Stimulated activated CD8-positive, alpha-beta memory T cell treated with anti-CD3 and anti-CD28 coated beads, Interleukin-2, amount 100 ng/mL, for 1 hour (primary cell): ENCODE results near the gene ULK4.
"Not testable (repeated sequence)": the region's sequence is repeated elsewhere in the genome, so short reads cannot be mapped to it uniquely, and the experiment has no call there.

ENCODE experiments used
- DNase-seq, 2 donors: peaks; one replicate each; pipeline ENCODE4 v3.0.0-alpha.2; 2020; ENCODE audit warnings: low read depth in 2 of 2

The ULK4 gene

DNA sequence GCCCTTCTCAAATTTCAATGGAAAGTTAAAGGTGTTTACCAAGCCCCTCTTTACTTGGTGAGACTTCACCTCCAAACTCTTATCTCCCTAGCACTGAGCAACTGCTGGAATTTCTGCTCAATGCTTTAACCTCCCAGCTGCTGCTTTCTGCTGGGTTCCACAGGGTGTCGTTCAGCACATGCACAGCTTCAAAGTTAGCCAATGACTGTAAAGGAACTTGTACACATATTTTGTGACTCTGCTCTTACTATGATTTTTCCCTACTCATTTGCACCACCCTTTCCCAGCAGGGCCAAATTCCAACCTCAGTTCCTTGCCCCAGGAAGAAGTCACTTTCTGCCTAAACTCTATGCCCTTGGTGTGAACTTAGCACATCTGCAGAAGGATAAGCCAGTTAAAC is 89.7 kb downstream of the ULK4 start:
- no peak for DNase-seq

DNA sequence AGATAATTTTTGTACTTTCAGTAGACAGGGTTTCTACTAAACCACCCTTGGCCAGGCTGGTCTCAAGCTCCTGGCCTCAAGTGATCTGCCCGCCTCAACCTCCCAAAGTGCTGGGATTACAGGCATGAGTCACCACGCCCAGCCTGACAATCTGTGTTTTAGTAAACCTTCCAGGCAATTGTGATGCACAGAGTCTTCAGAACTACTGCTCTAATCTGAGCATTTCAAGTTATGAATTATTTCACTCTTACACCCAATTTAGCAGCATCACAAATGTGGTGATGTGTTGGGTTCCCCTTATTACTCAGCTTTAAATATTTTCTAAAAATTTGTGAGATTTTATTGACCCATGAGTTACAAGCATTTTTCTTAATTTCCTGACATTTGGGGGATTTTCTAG is 94.4 kb downstream of the ULK4 start:
- DNase-seq = no peak

DNA sequence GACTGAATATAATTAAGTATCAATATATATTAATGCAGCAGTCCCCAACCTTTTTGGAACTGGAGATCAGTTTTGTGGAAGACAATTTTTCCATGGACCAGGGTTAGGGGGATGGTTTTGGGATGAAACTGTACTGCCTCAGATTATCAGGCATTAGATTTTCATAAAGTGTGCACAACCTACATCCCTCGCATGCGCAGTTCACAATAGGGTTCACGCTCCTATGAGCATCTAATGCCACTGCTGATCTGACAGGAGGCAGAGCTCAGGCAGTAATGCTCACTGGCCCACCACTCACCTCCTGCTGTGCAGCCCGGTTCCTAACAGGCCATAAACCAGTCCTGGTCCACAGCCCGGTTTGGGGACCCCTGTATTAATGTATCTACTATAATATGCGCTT is 95.6 kb downstream of the ULK4 start:
- DNase-seq = no peak

GRCh38 chr3:41863024-41863423 is 98.9 kb downstream of the ULK4 start:
- no peak for DNase-seq

DNA sequence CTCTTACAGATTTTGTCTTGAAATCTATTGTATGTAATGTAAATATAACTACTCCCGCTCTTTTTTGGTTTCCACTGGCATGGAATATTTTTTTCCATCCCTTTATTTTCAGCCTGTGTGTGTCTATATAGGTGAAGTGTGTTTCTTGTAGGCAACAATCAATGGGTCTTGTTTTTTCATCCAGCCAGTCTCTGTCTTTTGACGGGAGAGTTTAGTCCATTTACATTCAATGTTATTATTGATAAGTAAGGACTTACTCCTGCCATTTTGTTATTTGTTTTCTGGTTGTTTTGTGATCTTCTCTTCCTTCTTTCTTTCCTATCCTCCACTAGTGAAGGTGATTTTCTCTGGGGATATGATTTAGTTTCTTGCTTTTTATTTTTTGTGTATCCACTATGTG is 101.4 kb downstream of the ULK4 start:
- DNase-seq = not testable (repeated sequence)

GRCh38 chr3:41854956-41855355 is 106.9 kb downstream of the ULK4 start:
- DNase-seq = no peak

DNA sequence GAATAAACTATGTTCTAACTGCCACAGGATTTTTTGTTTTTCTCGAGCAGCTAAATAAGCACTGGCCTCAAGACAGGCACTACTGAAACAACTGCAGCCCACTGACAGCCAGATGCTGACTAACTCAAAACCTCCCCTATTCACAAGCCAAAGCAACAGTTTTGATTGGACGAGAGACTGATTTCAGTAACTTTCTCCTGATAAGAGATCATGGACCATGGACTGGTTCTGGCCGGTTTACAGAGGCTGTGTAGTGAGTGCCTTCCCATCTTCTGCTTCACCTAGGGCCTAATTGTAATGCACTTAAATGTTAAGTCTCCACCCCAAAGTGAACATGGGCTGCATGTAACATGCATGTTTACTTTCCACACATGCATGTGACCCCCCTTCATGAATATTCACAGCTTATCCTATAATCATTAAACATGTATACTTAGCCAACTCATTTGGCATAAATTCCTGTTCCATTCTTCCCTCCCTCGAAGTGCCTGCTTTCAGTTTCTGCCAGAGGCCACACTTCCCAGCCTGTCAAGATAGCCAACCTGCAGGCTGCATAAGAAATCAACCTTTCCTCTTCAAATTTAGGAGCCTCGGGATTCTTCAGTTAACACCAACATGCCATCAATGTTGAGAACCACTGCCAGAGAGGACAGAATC is 108.2 kb downstream of the ULK4 start:
- DNase-seq = no peak

- no peak for DNase-seq
Observed at GRCh38 chr3:41848753-41849574, 112.9 kb downstream of the ULK4 start.

DNA sequence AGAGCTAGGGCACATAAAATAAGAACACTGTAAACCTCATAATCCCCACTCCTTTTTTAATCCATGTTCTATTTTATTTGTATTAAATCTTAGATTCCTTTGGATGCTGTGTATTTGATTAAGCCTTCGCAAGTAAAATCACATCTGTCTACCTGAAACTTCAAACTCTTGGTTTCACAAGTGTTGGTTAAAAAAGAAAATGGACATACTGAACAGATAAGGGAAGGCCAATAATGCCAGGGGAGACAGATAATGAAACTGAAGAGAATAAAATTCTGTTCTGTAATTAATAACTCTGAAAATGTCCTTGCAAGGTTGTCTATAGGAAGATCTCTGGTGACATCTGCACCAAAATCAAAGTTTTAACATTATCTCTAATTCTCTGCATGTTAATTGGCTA is 114.2 kb downstream of the ULK4 start:
- no peak for DNase-seq

DNA sequence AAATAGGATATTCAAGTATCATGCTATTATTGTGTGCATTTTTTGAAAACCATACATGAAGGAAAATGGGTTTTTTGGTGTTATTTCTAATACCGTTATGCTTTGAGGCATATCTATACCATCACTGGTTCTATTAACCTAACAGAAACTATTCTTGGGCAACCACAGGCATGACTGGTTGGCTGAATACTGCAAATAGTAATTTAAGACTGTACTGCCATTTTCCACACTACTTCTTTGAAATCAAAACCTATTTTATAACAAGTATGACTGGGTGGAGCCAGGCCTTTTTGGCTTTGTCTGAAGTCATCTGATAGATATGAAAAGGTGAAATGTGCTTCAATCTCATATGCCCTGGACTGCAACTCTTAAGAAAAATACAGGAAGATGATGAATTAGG is 115.1 kb downstream of the ULK4 start:
- DNase-seq = no peak

DNA sequence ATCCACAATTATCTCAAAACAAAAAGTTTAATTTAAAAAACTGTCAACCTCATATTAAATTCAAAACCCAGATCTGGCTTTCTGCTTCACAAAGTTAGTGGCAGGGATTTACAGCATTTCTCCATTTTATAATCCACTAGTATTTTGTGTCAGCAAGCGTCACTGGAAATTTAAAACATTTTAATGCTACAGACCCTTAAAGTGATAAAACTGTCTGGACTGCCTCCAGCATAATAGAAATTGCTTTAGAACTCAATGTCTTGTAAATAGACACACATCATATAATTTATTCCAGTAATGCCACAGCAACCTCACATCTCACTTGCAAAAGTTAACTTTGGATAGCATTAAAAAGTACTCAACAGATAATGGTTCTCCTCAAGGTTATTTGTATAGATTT is 116.1 kb downstream of the ULK4 start:
- DNase-seq = no peak

GRCh38 chr3:41844256-41844655 is 117.6 kb downstream of the ULK4 start:
- DNase-seq = not testable (repeated sequence)

- DNase-seq = not testable (repeated sequence)
Observed at GRCh38 chr3:41840936-41841668, 120.8 kb downstream of the ULK4 start.

GRCh38 chr3:41836360-41837134 is 125.4 kb downstream of the ULK4 start:
- DNase-seq = no peak

DNA sequence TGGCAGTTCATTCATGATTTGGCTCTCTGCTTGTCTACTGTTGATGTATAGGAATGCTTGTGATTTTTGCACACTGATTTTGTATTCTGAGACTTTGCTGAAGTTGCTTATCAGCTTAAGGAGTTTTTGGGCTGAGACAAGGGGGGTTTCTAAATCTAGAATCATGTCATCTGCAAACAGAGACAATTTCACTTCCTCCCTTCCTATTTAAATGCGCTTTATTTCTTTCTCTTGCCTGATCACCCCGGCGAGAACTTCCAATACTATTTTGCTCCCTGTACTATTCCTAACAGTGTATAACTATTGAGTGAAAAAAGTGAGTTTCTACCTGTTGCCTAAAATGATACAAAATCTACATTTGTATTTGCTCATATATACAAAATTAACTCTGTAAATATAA is 128.3 kb downstream of the ULK4 start:
- DNase-seq = no peak

GRCh38 chr3:41819236-41819635 is 142.7 kb downstream of the ULK4 start:
- no peak for DNase-seq

- DNase-seq = no peak
Observed at GRCh38 chr3:41808618-41809017, 153.3 kb downstream of the ULK4 start.

GRCh38 chr3:41808152-41808551 is 153.8 kb downstream of the ULK4 start:
- no peak for DNase-seq

DNA sequence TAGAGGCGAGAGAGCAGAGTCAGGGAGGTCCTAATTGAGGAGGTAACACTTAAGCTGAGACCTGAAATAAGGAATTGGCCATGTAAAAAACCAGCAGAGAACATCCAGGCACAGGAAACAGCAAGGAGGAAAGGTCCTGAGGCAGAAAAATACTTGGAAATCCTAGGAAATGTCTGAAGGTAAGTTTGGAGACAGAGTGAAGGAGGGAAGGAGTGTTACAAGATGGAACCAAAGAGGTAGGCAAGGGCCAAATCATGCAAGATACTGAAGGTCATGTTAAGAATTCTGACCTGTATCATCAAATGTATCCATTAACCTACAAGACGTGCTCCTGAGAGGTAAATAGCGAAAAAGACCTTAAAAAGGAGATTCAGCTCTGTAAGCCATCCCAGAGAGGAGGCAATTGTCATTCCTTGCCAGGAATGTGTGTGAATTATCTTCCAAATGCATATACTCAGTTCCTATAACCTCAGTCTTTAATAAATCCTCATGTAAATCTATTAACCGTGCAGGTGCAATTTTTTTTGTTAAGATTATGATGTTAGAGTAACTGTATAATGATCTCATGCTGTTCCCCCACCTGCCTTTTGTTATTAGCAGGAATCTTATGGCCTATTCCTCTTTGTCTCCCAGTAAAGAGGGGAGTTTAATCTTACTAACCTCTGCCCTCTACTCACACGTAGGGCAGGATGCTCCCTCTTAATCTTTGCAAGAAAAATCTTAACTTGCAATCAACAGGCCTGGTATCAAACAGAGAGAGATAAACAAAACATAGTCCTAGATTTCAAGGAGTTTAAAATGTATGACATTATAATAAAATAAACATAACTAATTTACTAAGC is 166.9 kb downstream of the ULK4 start:
- DNase-seq = no peak

- DNase-seq = no peak
Observed at GRCh38 chr3:41792806-41793205, 169.1 kb downstream of the ULK4 start.

- no peak for DNase-seq
Observed at GRCh38 chr3:41769106-41769505, 192.8 kb downstream of the ULK4 start.
